ENCODE results near the gene MED15. TPM values are rescaled to one million over a fixed set of nuclear protein-coding genes. Genes with fewer than 3 reads are reported as not detected.

The MED15 gene
- total RNA-seq, 4 donors from 2014 or later = 30.6 to 62.3 (median 54.3) TPM

GRCh38 chr22:20577045-20577444, 69.6 kb downstream of the MED15 start:
- peaks cover 0 to 33% (median 4%) of the 10 kb centered on the region in 3 donors for H3K4me1 ChIP-seq
- peak overlapping the region in 2 of 4 donors; percentile 14 to 33 for H3K27ac ChIP-seq
- TF ChIP-seq, protein P1, sequence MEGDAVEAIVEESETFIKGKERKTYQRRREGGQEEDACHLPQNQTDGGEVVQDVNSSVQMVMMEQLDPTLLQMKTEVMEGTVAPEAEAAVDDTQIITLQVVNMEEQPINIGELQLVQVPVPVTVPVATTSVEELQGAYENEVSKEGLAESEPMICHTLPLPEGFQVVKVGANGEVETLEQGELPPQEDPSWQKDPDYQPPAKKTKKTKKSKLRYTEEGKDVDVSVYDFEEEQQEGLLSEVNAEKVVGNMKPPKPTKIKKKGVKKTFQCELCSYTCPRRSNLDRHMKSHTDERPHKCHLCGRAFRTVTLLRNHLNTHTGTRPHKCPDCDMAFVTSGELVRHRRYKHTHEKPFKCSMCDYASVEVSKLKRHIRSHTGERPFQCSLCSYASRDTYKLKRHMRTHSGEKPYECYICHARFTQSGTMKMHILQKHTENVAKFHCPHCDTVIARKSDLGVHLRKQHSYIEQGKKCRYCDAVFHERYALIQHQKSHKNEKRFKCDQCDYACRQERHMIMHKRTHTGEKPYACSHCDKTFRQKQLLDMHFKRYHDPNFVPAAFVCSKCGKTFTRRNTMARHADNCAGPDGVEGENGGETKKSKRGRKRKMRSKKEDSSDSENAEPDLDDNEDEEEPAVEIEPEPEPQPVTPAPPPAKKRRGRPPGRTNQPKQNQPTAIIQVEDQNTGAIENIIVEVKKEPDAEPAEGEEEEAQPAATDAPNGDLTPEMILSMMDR (IDR thresholded peaks at IDR 0.05) = no peak
- TF ChIP-seq POLR2AphosphoS5 (IDR thresholded peaks at IDR 0.05) (no peak), EP300 (IDR thresholded peaks at IDR 0.05) (no peak), POLR2A (IDR thresholded peaks at IDR 0.05) (no peak)
- H3K27me3 ChIP-seq = no peaks in the 10 kb centered on the region
- no peak overlapping the region for H3K4me3 ChIP-seq
- no peak for ATAC-seq
- WGBS, 2 donors (ENCODE audit: low coverage in 1 of 2) = 57 to 100% methylated on average over 1 of the region's 1 CpG
- no peaks in the 10 kb centered on the region for H3K9me3 ChIP-seq
- H3K36me3 ChIP-seq = peaks cover 0 to 100% of the 10 kb centered on the region in 2 donors

- ATAC-seq = no peak
- peaks cover 0 to 100% of the 10 kb centered on the region in 2 donors for H3K36me3 ChIP-seq
- peak overlapping the region in 1 of 4 donors; percentile 14 for H3K27ac ChIP-seq
- 66 to 85% methylated on average over 6 to 7 of the region's 8 CpGs for WGBS, 2 donors (ENCODE audit: low coverage in 1 of 2)
- peaks cover 0 to 33% (median 4%) of the 10 kb centered on the region in 3 donors for H3K4me1 ChIP-seq
- TF ChIP-seq EP300 (IDR thresholded peaks at IDR 0.05) (no peak), POLR2AphosphoS5 (IDR thresholded peaks at IDR 0.05) (no peak), POLR2A (IDR thresholded peaks at IDR 0.05) (no peak)
- TF ChIP-seq, protein P1 (IDR thresholded peaks at IDR 0.05) = no peak
- H3K9me3 ChIP-seq = no peaks in the 10 kb centered on the region
- H3K27me3 ChIP-seq = no peaks in the 10 kb centered on the region
- H3K4me3 ChIP-seq = no peak overlapping the region
These were observed 70.2 kb downstream of the MED15 start for GRCh38 chr22:20577549-20577975.

GRCh38 chr22:20578192-20578591, 70.8 kb downstream of the MED15 start:
- Histone ChIP-seq H3K27ac (no peak overlapping the region), H3K4me1 (peaks cover 0 to 33% (median 4%) of the 10 kb centered on the region in 3 donors), H3K4me3 (no peak overlapping the region), H3K36me3 (peaks cover 0 to 100% of the 10 kb centered on the region in 2 donors), H3K9me3 (no peaks in the 10 kb centered on the region), H3K27me3 (no peaks in the 10 kb centered on the region)
- WGBS, 2 donors (ENCODE audit: low coverage in 1 of 2) = no CpG with 5 or more reads among the region's 7 CpGs
- ATAC-seq = no peak
- TF ChIP-seq, protein P1 (IDR thresholded peaks at IDR 0.05) = no peak

GRCh38 chr22:20578707-20579106, 71.3 kb downstream of the MED15 start:
- 20 to 93% methylated on average over 1 to 3 of the region's 5 CpGs for WGBS, 2 donors (ENCODE audit: low coverage in 1 of 2)
- Histone ChIP-seq H3K4me1 (peaks cover 0 to 33% (median 4%) of the 10 kb centered on the region in 3 donors), H3K4me3 (no peak overlapping the region), H3K27me3 (no peaks in the 10 kb centered on the region), H3K9me3 (no peaks in the 10 kb centered on the region), H3K36me3 (peaks cover 0 to 100% of the 10 kb centered on the region in 2 donors), H3K27ac (no peak overlapping the region)
- TF ChIP-seq POLR2A (IDR thresholded peaks at IDR 0.05) (no peak), POLR2AphosphoS5 (IDR thresholded peaks at IDR 0.05) (no peak), EP300 (IDR thresholded peaks at IDR 0.05) (no peak)
- TF ChIP-seq, protein P1 (IDR thresholded peaks at IDR 0.05) = no peak
- ATAC-seq = no peak

- 88 to 100% methylated on average over 2 to 3 of the region's 14 CpGs for WGBS, 2 donors (ENCODE audit: low coverage in 1 of 2)
- Histone ChIP-seq H3K4me1 (peaks cover 0 to 33% (median 4%) of the 10 kb centered on the region in 3 donors), H3K27me3 (no peaks in the 10 kb centered on the region), H3K9me3 (no peaks in the 10 kb centered on the region), H3K27ac (no peak overlapping the region), H3K36me3 (peaks cover 0 to 100% of the 10 kb centered on the region in 2 donors), H3K4me3 (no peak overlapping the region)
- ATAC-seq = no peak
- TF ChIP-seq EP300 (IDR thresholded peaks at IDR 0.05) (no peak), POLR2AphosphoS5 (IDR thresholded peaks at IDR 0.05) (no peak), POLR2A (IDR thresholded peaks at IDR 0.05) (no peak)
- TF ChIP-seq, protein P1 (IDR thresholded peaks at IDR 0.05) = no peak
These were observed 72.1 kb downstream of the MED15 start for GRCh38 chr22:20579273-20580120.
